Embryonic facial prominence (tissue), 1 donor: Measurements from ENCODE around the gene CTBP2.
A peak's percentile ranks its signal among the peaks of the same experiment; 100 is the strongest.
"Not testable (repeated sequence)": the region's sequence is repeated elsewhere in the genome, so short reads cannot be mapped to it uniquely, and the experiment has no call there.

Source experiments
- DNase-seq: peaks from one replicate; pipeline ENCODE4 v3.0.0-alpha.2; 2016; ENCODE audit errors: extremely low spot score

The CTBP2 gene

DNA sequence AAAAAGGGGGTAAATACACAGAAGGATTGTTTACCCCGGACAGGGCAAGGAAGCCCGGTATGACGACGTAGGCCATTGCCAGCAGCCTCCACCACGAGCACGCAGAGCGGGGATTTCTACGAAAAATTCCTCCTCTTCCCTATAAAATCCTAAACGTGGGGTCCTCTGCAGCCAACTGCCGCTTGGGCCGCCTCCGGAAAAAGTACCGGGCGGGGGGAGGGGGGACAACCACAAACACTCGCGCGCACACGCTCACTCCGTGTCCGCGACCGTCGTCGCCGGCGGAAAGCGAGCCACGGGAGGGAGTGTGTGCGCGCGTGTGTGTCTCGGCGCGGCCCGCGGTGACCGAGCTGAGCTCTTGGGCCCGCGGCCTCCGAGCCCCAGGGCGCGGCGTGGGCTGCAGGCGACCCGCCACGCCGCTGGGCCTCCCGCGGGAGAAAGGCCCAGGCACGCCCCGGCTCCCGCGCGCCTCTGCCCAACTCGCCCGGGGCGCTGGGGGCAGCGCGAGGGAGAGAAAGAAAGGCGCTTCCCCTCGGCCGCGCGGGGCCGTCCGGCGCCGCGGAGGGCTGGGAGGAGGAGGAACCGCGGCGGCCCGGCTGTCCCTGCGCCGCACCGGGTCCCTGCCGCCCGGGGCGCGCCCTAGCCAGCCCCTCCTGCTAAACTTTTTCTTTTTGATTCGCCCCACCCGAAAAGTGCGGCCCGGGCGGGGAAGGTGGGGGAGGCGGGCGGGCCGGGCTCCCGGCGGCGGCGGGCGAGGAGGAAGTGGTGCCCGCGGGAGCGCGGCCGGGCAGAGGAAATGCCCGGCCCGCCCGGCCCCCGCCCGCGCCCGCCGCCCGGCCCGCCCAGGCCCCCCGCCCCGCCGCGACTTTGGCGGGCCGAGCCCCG lies 1.5 kb downstream of the CTBP2 start:
- peak; percentile 9 for DNase-seq

DNA sequence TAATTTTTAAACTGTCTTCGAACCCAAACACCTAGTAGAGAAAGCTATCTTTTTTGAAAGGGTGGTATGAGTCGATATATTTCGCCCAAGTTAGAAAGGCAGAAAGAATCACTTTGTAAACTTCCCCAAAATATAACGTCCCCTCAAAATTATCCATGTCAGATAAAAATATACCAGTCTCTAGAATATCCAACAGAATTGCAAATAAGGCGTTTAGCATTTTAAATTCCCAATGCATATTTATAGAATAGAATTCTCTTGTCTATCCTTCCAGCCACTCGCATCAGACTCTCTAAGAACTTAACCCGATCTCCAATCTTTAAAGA lies 2.1 kb downstream of the CTBP2 start:
- no peak for DNase-seq

DNA sequence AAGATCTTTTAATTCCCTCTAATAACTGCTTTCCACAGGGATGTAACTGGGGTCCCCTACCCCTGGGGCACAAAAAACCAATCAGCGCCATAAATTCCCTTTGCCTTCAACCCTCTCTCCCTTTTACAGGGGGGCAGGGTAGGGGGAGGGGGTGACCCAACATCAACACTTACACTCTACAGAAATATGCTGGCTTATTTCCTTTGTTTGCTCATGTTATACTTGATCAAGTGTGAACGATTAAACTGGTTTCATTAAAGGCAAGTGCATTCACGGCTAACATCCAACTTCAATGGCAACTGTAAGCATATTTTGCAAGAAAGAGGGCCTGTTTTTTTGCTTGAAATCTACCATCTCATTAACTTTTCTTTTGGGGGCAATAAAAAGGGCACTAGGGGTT lies 2.9 kb downstream of the CTBP2 start:
- DNase-seq, result no peak

GRCh38 chr10:125156739-125157480 lies 3.5 kb downstream of the CTBP2 start:
- no peak for DNase-seq

- no peak for DNase-seq
These were observed 4.2 kb downstream of the CTBP2 start for GRCh38 chr10:125156196-125156595.

GRCh38 chr10:125155101-125155500 lies 5.3 kb downstream of the CTBP2 start:
- no peak for DNase-seq

- DNase-seq, result no peak
These were observed 5.8 kb downstream of the CTBP2 start for GRCh38 chr10:125154529-125154928.

DNA sequence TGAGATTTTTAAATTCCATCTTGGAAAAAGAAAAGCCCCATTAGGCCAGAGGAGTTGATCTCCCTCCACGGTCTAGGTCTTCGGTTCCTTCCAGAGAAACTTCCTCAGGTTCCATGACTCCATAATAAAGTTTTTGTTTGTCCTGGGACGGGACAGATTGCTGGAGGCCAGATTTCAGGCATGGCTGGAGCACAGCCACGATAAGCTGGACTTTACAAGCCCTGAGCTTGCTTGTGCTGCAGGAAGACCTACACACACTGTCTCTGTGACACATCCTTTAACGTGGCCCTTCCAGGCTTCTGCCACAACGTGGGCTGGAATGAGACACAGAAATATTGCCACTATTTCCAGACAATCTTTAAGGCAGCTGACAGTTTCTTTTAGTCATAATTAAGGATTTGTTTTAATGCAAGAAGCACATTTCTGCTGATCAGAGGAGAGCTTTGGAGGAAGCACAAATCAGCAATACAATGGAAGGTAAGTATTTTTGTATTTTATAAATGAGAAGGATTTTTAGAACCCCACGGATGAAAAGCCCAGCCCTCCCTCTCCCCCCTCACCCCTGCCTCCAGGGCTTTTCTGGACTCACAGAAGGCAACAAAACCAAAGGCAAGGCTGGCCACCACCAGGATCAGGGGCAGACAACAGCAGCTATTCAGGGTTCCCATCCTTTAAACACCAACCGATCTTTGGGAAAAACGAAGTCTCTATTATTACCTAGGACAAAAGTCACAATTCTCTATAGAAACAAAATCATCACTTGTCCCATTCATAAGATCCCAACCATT lies 6.5 kb downstream of the CTBP2 start:
- DNase-seq, result no peak

GRCh38 chr10:125152450-125153368 lies 7.7 kb downstream of the CTBP2 start:
- no peak for DNase-seq

- DNase-seq, result no peak
These were observed 8.6 kb downstream of the CTBP2 start for GRCh38 chr10:125151553-125152449.

DNA sequence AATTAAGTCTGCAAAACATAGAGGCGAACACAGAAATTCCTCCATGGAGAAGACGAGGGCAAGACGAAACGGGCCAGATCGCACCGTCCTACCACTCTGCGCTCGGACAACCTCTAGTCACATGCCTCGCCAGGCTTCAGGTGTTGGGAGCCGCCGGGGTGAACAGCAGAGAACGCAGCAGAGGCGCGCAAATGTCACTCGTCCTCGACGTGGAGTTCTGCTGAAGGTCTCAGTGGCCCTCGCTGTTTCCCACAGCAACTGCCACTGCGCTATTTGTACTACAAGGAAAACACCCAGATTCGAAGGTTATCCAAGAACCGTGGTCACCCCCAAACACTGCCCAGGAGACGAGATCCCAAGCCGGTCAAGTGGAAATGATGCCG lies 9.2 kb downstream of the CTBP2 start:
- no peak for DNase-seq

- DNase-seq, result not testable (repeated sequence)
These were observed 9.8 kb downstream of the CTBP2 start for GRCh38 chr10:125150376-125151083.

- DNase-seq, result no peak
These were observed 10.7 kb downstream of the CTBP2 start for GRCh38 chr10:125149680-125150047.

DNA sequence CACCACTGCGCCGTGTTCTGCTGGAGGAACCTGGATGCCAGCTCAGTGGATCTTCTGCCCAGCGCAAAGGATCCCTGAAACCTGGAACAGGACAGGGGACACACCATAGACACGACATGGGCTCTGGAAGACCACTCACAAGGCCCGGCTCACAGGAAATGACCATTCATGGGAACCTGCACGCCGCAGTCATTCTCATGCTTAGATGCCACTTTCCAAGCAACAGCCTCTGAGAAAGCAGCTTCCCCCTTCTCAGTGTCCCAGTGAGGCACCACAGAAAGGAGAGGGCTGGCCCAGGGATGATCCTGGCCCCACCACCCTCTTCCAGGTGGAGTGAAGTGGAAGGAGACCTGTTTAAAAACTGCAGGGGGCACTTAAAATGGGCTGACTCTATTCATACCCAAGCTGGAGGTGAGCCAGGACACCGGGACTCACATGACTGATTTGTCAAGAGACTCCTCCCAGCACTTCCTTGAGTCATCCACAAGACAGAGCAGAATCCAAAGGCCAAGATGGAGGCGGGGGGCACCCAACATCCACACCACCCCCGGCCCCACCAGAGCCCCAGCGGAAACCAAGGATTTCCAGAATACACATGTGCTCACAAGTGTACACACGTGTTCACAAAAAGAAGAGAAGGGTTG lies 11.2 kb downstream of the CTBP2 start:
- no peak for DNase-seq

DNA sequence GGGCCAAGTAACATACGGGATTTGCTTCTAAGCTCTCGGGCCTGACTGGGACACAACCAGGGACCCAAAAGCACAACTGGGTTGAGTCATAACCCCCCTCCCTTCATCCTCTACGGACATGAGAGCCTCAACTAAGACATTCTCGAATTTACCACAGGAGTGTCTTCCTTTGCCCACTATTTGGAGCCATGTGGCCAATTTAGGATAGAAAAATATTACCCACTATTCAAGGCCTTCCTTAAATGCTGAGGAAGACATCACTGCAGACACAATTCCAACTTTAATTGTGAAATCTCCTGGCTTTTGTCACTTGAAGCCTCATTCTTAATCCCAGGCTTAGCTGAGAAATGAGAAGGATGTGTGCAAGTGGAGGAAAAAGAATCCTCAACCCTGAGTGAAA lies 11.8 kb downstream of the CTBP2 start:
- no peak for DNase-seq

DNA sequence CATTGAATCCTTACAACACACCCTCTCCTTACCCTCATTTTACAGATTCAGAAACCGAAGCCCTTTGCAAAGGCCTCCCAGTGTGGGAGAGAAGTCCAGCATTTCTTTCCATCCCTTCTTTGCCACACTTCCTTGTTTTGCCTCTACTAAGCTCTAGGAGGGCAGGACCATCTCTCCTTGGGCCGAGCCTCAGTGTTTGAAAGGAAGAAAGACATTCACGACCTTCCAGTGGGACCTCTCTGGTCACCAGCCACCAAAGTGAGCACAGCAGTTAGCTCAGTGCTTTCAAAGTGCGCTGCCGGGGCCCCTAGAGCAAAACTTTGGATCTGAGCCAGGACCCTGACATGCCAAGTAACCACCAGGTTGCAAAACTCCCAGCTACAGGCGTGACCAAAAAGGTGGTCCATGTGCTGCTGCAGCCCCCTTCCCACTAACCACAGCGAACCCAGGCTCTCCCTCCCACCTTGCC lies 12.4 kb downstream of the CTBP2 start:
- DNase-seq, result no peak

DNA sequence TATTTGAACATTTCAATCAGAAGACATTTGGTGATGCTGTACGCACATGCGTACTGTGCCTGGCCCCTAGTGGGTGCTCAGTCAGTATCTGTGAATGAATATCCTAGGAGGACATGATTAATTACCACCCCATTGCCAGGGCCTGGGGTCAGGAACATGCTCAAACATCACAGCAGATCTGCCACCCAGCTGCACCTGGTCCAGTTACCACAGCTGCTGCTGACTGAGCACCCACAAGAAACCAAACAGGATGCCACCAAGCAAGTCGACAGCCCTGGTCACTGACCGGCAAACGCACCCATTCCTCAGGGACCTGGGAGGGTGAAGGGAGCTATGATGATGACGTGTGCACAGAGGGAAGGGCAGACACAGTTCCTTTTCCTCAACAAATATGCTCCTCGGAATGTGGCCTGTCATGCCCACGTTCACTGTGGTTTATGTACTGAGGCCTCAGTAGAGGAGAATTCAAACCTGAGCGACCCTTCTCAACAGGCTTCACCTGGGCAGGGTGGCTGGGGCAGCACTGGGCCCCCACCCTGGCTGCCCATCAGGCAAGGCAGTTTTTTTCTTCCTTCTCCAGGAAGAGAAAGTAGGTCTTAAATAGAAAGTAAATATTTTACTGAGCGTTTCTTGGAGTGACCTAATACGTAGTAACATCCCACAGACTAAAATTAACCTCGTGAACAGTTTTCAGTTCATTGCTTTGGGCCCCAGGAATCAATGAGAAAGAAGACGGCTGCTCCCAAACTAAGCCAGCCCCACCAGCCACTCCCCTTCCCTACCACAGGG lies 13.4 kb downstream of the CTBP2 start:
- no peak for DNase-seq

GRCh38 chr10:125145636-125146035 lies 14.7 kb downstream of the CTBP2 start:
- DNase-seq, result no peak
